GM19099 (cell line): ENCODE measurements around the gene ZNF582.
A peak's percentile ranks its signal among the peaks of the same experiment; 100 is the strongest.

ENCODE experiments used
- POLR2A ChIP-seq: IDR thresholded peaks from 3 replicates; pipeline ENCODE4 v1.6.1; 2011; ENCODE audit warnings: low read depth; ENCODE audit not compliant: insufficient read length; ENCODE audit errors: extremely low read depth

ZNF582 gene

DNA sequence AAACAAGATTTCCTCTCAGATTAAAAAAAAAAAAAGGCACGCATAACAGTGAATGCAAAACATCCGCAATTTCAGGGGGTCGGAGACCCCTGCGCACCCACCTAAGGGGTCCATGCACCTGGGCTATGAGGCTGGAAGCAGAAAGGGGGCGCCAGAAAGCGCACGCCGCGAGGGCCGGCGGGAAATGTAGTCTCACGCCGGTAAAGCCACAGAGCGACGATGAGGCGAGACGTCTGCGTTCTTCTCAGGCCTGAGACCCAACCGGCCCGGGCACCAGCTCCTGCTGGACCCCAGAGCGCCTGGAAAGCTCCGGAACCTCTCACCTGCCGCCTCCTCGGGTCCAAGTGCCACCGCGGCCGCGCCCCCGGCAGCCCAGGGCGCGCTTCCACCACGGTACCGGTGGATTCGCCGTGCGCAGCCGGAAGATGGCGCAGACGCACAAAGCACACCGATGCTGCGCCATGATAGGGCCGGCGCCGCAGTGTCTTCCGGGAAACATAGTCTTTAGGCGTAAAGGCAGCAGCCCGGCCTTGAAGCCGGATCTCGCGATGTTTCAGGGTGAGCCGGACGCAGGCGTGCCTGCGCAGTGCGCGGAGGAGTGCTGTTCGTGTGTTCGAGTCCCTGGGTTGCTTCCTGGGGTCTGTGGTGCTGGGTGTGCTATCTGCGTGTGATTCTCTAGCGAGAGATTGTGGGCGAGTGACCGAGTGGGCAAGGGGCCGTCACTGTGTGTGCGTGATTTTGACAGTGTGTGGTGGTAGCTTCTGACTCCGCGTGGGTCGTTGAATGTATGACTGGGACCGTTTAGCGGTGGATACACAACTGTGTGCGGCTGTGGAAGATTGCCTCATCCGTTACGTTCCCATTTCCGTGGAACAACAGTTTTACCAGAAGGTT is at the start of gene ZNF582:
Gene ZNF582, minus strand, starts transcription at position 416 of the 894 bp plus-strand sequence. CDS start 1,782 bp downstream, outside the sequence.
- peak; percentile 76 for TF ChIP-seq POLR2A

DNA sequence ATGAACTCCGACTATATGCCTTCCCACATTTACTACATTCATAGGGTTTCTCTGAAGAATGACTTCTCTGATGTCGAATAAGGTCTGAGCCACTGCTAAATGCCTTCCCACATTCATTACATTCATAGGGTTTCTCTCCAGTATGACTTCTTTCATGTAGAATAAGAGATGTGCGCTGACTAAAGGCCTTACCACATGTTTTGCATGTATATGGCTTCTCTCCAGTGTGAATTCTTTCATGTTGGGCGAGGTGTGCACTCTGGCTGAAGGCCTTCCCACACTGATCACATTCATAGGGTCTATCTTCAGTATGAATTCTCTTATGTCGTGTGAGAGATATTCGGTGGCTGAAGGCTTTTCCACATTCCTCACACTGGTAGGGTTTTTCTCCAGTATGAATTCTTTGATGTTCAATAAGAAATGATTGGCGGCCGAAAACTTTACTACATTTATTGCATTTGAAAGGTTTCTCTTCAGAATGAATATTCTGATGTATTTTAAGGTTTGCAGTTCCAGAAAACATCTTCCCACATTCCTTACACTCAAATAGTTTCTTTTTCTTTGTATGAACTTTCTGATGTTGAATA is 48.0 kb upstream of the ZNF582 start:
- TF ChIP-seq POLR2A: no peak

DNA sequence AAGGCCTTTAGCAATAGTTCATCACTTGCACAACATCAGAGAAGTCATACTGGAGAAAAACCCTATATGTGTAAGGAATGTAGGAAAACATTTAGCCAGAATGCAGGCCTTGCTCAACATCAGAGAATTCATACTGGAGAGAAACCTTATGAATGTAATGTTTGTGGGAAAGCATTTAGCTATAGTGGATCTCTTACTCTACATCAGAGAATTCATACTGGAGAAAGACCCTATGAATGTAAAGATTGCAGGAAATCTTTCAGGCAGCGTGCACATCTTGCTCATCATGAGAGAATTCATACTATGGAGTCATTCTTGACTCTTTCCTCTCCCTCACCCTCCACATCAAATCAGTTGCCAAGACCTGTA is 30.6 kb upstream of the ZNF582 start:
- TF ChIP-seq POLR2A: no peak

DNA sequence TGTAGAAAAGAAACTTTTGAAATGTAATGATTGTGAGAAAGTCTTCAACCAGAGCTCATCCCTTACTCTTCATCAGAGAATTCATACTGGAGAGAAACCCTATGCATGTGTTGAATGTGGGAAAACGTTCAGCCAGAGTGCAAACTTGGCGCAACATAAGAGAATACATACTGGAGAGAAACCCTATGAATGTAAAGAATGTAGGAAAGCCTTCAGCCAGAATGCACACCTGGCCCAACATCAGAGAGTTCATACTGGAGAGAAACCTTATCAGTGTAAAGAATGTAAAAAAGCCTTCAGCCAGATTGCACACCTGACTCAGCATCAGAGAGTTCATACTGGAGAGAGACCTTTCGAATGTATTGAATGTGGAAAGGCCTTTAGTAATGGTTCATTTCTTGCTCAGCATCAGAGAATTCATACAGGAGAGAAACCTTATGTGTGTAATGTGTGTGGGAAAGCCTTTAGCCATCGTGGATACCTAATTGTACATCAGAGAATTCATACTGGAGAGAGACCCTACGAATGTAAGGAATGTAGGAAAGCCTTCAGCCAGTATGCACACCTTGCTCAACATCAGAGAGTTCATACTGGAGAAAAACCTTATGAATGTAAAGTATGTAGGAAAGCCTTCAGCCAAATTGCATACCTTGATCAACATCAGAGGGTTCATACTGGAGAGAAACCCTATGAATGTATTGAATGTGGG is 30.1 kb upstream of the ZNF582 start:
- no peak for TF ChIP-seq POLR2A

DNA sequence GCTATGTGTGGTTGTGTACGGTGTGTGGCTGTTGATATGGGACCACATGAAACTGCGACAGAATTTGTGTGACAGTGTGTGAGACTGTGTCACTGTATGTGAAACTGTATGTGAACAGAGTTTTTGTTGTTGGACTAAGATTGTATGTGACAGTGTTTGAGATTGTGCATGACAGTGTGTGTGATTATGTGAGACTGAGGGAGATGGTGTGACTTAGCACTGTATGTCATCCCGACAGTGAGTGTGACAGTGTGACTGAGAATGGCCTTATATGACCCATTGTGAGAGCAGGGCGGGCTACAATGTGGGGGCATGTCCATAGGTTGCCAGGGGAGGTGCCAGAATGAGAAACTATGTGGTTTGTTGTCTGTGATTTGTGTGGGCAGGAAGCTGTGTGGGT is 11.7 kb upstream of the ZNF582 start:
- no peak for TF ChIP-seq POLR2A

DNA sequence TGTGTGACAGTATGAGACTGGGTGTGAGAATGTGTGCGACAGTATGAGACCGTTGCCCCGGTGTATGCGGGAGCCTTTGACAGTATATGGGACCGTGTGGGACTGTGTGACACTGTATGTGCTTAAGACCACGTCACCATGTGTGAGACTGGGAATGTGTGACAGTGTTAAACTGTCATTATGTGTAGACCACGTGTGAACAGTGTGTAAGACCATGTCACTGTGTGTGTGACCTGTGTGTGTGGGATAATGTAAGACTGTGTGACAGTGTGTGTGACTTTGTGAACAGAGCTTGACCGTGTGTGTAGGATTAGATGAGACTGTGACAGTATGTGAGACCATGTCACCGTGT is 11.3 kb upstream of the ZNF582 start:
- no peak for TF ChIP-seq POLR2A

DNA sequence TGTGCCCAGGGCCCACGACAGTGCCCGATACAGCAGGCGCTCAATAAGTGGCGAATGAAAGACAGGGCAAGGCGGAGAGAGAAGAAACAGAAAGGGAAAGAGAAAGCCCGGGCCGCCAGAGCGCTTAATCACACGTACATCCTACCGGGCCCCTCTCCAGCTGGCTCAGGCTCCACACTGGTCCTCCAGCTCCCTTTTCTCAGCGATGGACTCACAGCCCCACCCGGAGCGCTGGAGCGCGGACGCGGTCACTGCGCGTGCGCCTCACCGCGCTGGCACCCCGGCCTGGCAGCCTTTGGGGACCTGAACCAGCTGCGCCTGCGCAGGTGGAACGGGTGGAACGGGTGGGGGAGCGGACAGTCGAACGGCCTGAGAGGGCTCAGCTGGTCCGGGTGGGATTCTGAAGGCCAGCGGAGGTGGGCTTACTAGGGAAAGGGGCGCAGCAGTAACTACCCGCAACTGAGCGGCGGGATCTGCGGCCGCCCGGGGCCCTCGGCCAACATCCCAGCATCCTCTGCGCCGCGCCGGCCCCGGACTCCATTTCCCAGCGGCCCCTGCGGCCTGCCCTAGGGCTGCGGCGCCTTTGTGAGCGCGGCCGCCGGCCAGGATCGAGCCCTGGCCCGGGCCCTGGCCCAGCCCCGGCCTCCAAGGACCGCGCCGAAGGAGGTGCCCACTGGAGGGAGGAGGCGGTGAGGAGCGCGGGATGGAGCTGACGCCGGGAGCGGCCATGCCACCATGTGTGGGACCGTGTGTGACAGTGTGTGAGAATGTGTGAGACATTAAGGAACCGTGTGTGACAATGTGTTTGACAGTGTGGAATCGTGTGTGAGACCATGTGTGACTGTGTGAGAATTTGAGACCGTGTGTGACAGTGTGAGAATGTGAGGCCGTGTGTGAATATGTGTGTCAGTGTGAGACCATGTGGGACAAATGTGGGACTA is 10.7 kb upstream of the ZNF582 start, which contains the start of gene ZNF583:
Gene ZNF583, plus strand, starts transcription at position 569 of the 941 bp plus-strand sequence. CDS start 2,783 bp downstream, outside the sequence.
- TF ChIP-seq POLR2A: no peak

DNA sequence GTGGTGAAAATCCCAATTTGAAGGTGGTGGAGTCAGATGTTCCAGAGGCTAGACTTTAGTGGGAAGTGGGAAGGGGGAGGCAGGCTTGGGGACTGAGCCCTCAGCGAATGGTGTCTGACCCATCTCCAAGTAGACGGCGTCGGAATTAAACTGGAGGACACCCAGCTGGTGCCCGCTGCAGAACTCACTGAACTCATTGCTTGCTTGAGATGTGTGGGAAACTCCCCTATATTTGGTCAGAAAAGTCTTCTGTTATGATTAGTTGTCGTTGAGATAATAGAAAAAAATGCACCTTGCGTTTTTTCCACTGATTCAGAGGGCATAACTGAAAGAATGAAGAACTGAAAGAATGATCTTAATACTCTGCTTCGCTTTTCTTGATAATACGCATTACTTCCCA is 9.9 kb upstream of the ZNF582 start:
- TF ChIP-seq POLR2A: no peak

DNA sequence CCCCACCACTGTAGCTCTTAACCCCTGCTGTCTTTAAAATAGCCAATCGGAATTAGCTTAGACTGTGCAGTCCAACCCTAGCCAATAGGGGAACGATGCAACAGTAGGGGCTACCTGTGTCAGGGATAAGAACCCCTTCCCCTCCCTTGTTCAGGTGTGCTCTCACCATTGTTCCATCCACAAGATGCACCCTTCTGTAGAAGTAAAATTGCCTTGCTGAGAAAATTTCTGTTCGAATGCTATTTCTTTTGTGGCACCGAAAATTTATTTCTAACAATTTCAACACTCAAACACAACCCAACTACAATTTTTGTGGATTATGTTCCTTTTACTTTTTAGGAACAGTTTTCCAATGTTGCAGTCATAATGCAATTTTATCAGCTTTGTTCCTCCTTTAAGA is 7.2 kb upstream of the ZNF582 start:
- TF ChIP-seq POLR2A: no peak

DNA sequence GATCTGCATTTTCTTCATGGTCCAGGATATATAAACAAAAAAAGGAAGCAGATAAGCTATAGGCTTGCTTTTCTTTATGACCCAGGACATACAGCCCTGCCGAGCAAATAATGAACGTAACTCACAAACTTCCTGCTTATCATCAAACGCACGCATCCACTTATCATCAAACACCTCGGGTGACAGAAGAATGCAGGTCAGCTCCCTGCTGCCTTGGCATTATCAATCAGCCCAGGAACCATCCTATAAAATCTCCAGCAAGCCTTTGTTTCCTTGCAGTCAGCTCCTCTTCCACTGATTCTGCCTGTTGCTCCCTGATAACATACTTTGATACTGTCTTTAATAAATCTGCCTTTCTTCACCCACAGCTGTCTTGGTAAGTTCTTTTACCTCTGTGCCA is 5.5 kb upstream of the ZNF582 start:
- no peak for TF ChIP-seq POLR2A

DNA sequence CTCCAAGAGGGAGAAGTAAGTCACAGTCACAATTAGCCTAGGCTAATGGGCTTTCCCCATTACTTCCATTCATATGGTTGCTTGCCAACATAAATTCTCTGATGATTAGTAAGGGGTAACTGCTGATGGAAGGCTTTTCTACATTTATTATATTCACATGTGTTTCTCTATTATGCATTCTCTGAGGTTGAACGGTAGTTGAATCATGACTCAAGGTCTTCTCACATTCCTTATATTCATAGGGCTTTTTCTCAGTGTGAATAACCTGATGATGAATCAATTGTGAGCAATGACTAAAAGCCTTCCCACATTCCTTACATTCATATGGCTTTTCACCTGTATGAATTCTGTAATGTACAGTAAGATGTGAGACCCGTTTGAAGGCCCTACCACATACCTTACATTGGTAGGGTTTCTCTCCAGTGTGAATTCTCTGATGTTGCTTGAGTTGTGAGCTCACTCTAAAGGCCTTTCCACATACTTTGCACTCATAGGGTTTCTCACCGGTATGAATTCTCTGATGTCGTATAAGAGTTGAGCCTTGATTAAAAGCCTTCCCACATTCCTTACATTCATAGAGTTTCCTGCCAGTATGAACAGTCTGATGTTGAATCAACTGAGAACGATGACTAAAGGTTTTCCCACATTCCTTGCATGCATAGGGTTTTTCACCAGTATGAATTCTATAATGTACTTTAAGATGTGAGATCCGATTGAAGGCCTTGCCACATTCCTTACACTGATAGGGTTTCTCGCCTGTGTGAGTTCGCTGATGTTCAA is 9.3 kb downstream of the ZNF582 start:
- no peak for TF ChIP-seq POLR2A

DNA sequence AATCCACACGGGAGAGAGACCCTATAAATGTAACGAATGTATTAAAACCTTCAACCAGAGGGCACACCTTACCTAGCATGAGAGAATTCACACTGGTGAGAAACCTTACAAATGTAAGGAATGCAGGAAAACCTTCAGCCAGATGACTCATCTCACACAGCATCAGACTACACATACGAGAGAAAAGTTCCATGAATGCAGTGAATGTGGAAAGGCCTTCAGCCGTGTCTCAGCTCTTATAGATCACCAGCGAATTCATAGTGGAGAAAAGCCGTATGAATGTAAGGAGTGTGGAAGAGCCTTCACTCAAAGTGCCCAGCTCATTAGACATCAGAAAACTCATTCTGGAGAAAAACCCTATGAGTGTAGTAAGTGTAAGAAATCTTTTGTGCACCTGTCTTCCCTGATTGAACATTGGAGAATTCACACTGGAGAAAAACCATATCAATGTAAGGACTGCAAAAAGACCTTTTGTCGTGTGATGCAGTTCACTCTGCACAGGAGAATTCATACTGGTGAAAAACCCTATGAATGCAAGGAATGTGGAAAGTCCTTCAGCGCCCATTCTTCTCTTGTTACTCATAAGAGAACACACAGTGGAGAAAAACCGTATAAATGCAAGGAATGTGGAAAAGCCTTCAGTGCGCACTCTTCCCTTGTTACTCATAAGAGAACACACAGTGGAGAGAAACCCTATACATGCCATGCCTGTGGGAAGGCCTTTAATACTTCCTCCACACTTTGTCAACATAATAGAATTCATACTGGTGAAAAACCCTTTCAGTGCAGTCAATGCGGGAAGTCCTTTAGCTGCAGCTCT is 16.0 kb downstream of the ZNF582 start:
- no peak for TF ChIP-seq POLR2A

DNA sequence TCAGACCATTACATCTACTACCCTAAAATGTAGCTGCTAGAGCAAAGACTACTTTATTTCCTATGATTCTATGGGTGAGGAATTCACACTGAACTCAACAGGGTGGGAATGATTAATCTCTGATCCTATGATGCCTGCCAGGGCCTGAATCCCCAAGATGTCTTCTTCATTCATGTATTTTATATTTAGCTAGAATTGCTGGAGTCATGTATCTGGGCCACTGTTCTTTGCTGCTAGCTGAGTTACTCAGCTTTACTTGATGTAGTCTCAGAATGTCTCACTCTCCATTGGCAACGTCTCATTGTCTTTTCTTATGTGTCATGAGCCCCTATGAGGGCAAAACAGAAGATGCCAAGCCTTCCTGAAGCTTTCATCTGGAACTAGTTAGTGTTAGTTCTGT is 21.1 kb downstream of the ZNF582 start:
- no peak for TF ChIP-seq POLR2A
